HCT116 (cell line): Measurements from ENCODE around the gene DDX1. TPM values are rescaled to one million over a fixed set of nuclear protein-coding genes. Genes with fewer than 3 reads are reported as not detected.

ENCODE experiments used
- ATAC-seq: fragments of 200-7000 bp; cut with Tn5 transposase; 2 replicates; pipeline ENCODE4 v1.9.1; 2020; ENCODE audit warnings: mild to moderate bottlenecking, moderate library complexity
- BruUV-seq: library from RNA; stranded (reverse); fragments of 400-500 nt; replicated peaks from 2 replicates; lab custom pipeline; 2021; lab: Mats Ljungman, UMichigan
- CTCF ChIA-PET: fragments of 300-600 bp; sonication (Branson Sonifier 250); formaldehyde crosslinking; loops from one replicate; lab custom pipeline; 2021; ENCODE audit warnings: antibody characterized with exemption; lab: Charles Lee
- POLR2A ChIA-PET: fragments of 300-600, 350-600 bp; sonication (Branson Sonifier 250); formaldehyde crosslinking; loops from one replicate; lab custom pipeline; 2021; ENCODE audit warnings: antibody characterized with exemption; lab: Charles Lee
- RAD21 ChIA-PET, 2 experiments: fragments of 300-600 bp; sonication (Branson Sonifier 250); formaldehyde crosslinking; loops; one replicate each; lab custom pipeline; 2023; ENCODE audit warnings: low total read pairs in 2 of 2; ENCODE audit not compliant: uncharacterized antibody in 2 of 2, unreplicated experiment in 2 of 2, low non-redundant PET in 1 of 2; lab: Charles Lee
- DNase-seq: peaks from one replicate; pipeline ENCODE4 v3.0.0-alpha.2; 2010; ENCODE audit warnings: low read depth, low spot score
- H2AFZ ChIP-seq: fragments of 200-600 bp; shearing (Covaris generic), sonication (generic); 2 replicates; pipeline ENCODE4 v1.6.1; 2017; ENCODE audit warnings: low read depth, mixed run types, mixed read lengths, antibody characterized with exemption, low read length; ENCODE audit not compliant: poor library complexity, severe bottlenecking
- H3K27ac ChIP-seq: 2 replicates; pipeline ENCODE4 v1.5.1; 2012; ENCODE audit warnings: low read depth, low read length
- H3K27me3 ChIP-seq: fragments of 200-600 bp; sonication (generic); 2 replicates; pipeline ENCODE4 v1.6.1; 2016; ENCODE audit warnings: mixed run types, low read length, mixed read lengths; ENCODE audit not compliant: insufficient read depth
- H3K36me3 ChIP-seq, 2 experiments: fragments of 200-500 bp in 1 of 2; fragments of 200-600 bp in 1 of 2; sonication (Bioruptor generic) in 1 of 2; sonication (generic) in 1 of 2; 2 replicates each; pipeline versions ENCODE4 v1.5.1 to v1.6.1; 2014 to 2016; ENCODE audit warnings: low read length in 2 of 2, inconsistent platforms in 1 of 2, mixed read lengths in 1 of 2, mixed run types in 1 of 2; ENCODE audit not compliant: insufficient read depth in 2 of 2, control insufficient read depth in 1 of 2
- H3K4me1 ChIP-seq, 2 experiments: fragments of 200-600 bp in 1 of 2; sonication (generic) in 1 of 2; 2 replicates each; pipeline versions ENCODE4 v1.5.1 to v1.6.1; 2012 to 2017; ENCODE audit warnings: low read length in 2 of 2, inconsistent platforms in 1 of 2, mild to moderate bottlenecking in 1 of 2, mixed read lengths in 1 of 2, mixed run types in 1 of 2, moderate library complexity in 1 of 2; ENCODE audit not compliant: insufficient read depth in 2 of 2, control insufficient read depth in 1 of 2
- H3K4me2 ChIP-seq: fragments of 200-600 bp; sonication (generic); 2 replicates; pipeline ENCODE4 v1.6.1; 2017; ENCODE audit warnings: mixed run types, low read length, mixed read lengths
- H3K4me3 ChIP-seq, 2 experiments: fragments of 200-600 bp in 1 of 2; sonication (generic) in 1 of 2; replicated peaks in 1 of 2; 2 replicates each; pipeline ENCODE4 v1.5.1; 2011 to 2016; ENCODE audit warnings: low read length in 2 of 2, control low read depth in 1 of 2, low read depth in 1 of 2, mild to moderate bottlenecking in 1 of 2, mixed read lengths in 1 of 2, mixed run types in 1 of 2
- H3K79me2 ChIP-seq: fragments of 200-600 bp; sonication (generic); 2 replicates; pipeline ENCODE4 v1.6.1; 2017; ENCODE audit warnings: mild to moderate bottlenecking, mixed run types, low read length, moderate library complexity, mixed read lengths; ENCODE audit not compliant: insufficient read depth
- H3K9ac ChIP-seq: fragments of 200-600 bp; sonication (generic); 2 replicates; pipeline ENCODE4 v1.6.1; 2016; ENCODE audit warnings: low read length, mixed read lengths
- H3K9me2 ChIP-seq: fragments of 200-600 bp; sonication (generic), shearing (Covaris generic); 2 replicates; pipeline ENCODE4 v1.6.1; 2017; ENCODE audit warnings: mixed run types, mild to moderate bottlenecking, moderate library complexity; ENCODE audit not compliant: insufficient read depth
- H3K9me3 ChIP-seq, 2 experiments: fragments of 200-500 bp in 1 of 2; fragments of 200-600 bp in 1 of 2; sonication (Bioruptor generic) in 1 of 2; sonication (generic) in 1 of 2; 2 replicates each; pipeline ENCODE4 v1.6.1; 2014 to 2017; ENCODE audit warnings: low read length in 2 of 2, mixed read lengths in 2 of 2, inconsistent platforms in 1 of 2, low read depth in 1 of 2, mild to moderate bottlenecking in 1 of 2, mixed run types in 1 of 2, moderate library complexity in 1 of 2; ENCODE audit not compliant: control insufficient read depth in 1 of 2, insufficient read depth in 1 of 2
- H4K20me1 ChIP-seq: fragments of 200-600 bp; sonication (generic), shearing (Covaris generic); 2 replicates; pipeline ENCODE4 v1.6.1; 2017; ENCODE audit warnings: mixed run types, mild to moderate bottlenecking, moderate library complexity; ENCODE audit not compliant: insufficient read depth
- CBX3 ChIP-seq: IDR thresholded peaks from 2 replicates; pipeline ENCODE4 v1.6.1; 2012; ENCODE audit warnings: low read depth
- CEBPB ChIP-seq: IDR thresholded peaks from 2 replicates; pipeline ENCODE4 v1.6.1; 2012; ENCODE audit warnings: low read depth
- EGR1 ChIP-seq: IDR thresholded peaks from 2 replicates; pipeline ENCODE4 v1.6.1; 2012; ENCODE audit warnings: low read depth
- ELF1 ChIP-seq: IDR thresholded peaks from 2 replicates; pipeline ENCODE4 v1.6.1; 2012; ENCODE audit warnings: low read depth, borderline replicate concordance
- EZH2phosphoT487 ChIP-seq: fragments of 200-600 bp; IDR thresholded peaks from 2 replicates; pipeline ENCODE4 v1.6.1; 2018; ENCODE audit warnings: antibody characterized with exemption, borderline replicate concordance
- JUND ChIP-seq: IDR thresholded peaks from 2 replicates; pipeline ENCODE4 v1.6.1; 2012
- MAX ChIP-seq: IDR thresholded peaks from 2 replicates; pipeline ENCODE4 v1.6.1; 2012
- POLR2A ChIP-seq: IDR thresholded peaks from 2 replicates; pipeline ENCODE4 v1.7.0; 2011; ENCODE audit warnings: borderline replicate concordance; ENCODE audit not compliant: insufficient read depth, insufficient read length; ENCODE audit errors: extremely low read depth
- RAD21 ChIP-seq: IDR thresholded peaks from 2 replicates; pipeline ENCODE4 v1.6.1; 2012; ENCODE audit warnings: low read depth, mild to moderate bottlenecking
- SP1 ChIP-seq: IDR thresholded peaks from 2 replicates; pipeline ENCODE4 v1.6.1; 2012; ENCODE audit warnings: low read depth
- SRF ChIP-seq: IDR thresholded peaks from 2 replicates; pipeline ENCODE4 v1.6.1; 2012; ENCODE audit warnings: low read depth
- TCF7L2 ChIP-seq: IDR thresholded peaks from 2 replicates; pipeline ENCODE4 v1.7.0; 2011; ENCODE audit warnings: borderline replicate concordance, inconsistent platforms; ENCODE audit not compliant: insufficient read depth, insufficient read length; ENCODE audit errors: extremely low read depth
- YY1 ChIP-seq: IDR thresholded peaks from 2 replicates; pipeline ENCODE4 v1.6.1; 2011; ENCODE audit warnings: low read length, low read depth, moderate library complexity, mild to moderate bottlenecking; ENCODE audit not compliant: insufficient replicate concordance; ENCODE audit errors: extremely low read depth
- ZFX ChIP-seq: fragments of 450-650 bp; IDR thresholded peaks from 2 replicates; pipeline ENCODE4 v1.6.1; 2017
- intact Hi-C: fragments of 100-400 bp; cut with micrococcal nuclease; formaldehyde crosslinking; loops from 2 replicates; pipeline ENCODE4 v1.10.0; 2022
- total RNA-seq: library from RNA; stranded (reverse); gene quantifications from one replicate; pipeline ENCODE4 v1.2.1, GENCODE V29; 2021; ENCODE audit not compliant: unreplicated experiment
- TF ChIP-seq, protein P1 (sequence below): IDR thresholded peaks from 2 replicates; pipeline ENCODE4 v1.6.1; 2012
- TF ChIP-seq, protein P2 (sequence below): IDR thresholded peaks from 2 replicates; pipeline ENCODE4 v1.6.1; 2012; ENCODE audit warnings: low read depth

The DDX1 gene
- total RNA-seq, 1 experiment from 2014 or later = 117 TPM

- H3K4me1 ChIP-seq = no peaks in the 10 kb centered on the region
- H3K9me3 ChIP-seq = no peaks in the 10 kb centered on the region
- no peaks in the 10 kb centered on the region for H3K36me3 ChIP-seq
- DNase-seq (no peak), ATAC-seq (no peak)
- no peak overlapping the region for H3K9ac ChIP-seq
- no peaks in the 10 kb centered on the region for H4K20me1 ChIP-seq
- H3K4me3 ChIP-seq = no peak overlapping the region
- peaks cover 3% of the 10 kb centered on the region; the same call in 1 of the 2 replicates for H3K27me3 ChIP-seq
- ChIA-PET CTCF (no interaction called here), POLR2A (no interaction called here), RAD21 (no interaction called here)
- H3K4me2 ChIP-seq = no peak overlapping the region
- no TSS peak for BruUV-seq
- no peaks in the 10 kb centered on the region for H3K79me2 ChIP-seq
- TF ChIP-seq SRF = no peak
- TF ChIP-seq ELF1 = no peak
- no peak for TF ChIP-seq TCF7L2
- no peak for TF ChIP-seq CBX3
- TF ChIP-seq CEBPB = no peak
- no peaks in the 10 kb centered on the region for H3K9me2 ChIP-seq
- intact Hi-C loops = no loop called here
- no peak overlapping the region for H3K27ac ChIP-seq
- no peak overlapping the region for H2AFZ ChIP-seq
Measured at GRCh38 chr2:15662026-15662425, 70.4 kb downstream of the DDX1 start.

GRCh38 chr2:15662579-15662978, 70.9 kb downstream of the DDX1 start:
- Histone ChIP-seq H3K4me1 (no peaks in the 10 kb centered on the region), H3K79me2 (no peaks in the 10 kb centered on the region), H3K27ac (no peak overlapping the region), H3K4me2 (no peak overlapping the region), H3K36me3 (no peaks in the 10 kb centered on the region), H4K20me1 (no peaks in the 10 kb centered on the region), H3K9me2 (no peaks in the 10 kb centered on the region), H2AFZ (no peak overlapping the region), H3K27me3 (peaks cover 9% of the 10 kb centered on the region), H3K9me3 (no peaks in the 10 kb centered on the region), H3K4me3 (no peak overlapping the region), H3K9ac (no peak overlapping the region)
- CTCF ChIA-PET = no interaction called here
- RAD21 ChIA-PET = no interaction called here
- no TSS peak for BruUV-seq
- intact Hi-C loops = no loop called here
- POLR2A ChIA-PET = no interaction called here
- TF ChIP-seq CEBPB (no peak), EZH2phosphoT487 (no peak), SP1 (no peak), ELF1 (no peak), TCF7L2 (no peak), RAD21 (no peak), EGR1 (no peak), SRF (no peak), MAX (no peak), ZFX (no peak), POLR2A (no peak), JUND (no peak), YY1 (no peak), CBX3 (no peak)
- TF ChIP-seq, protein P1, sequence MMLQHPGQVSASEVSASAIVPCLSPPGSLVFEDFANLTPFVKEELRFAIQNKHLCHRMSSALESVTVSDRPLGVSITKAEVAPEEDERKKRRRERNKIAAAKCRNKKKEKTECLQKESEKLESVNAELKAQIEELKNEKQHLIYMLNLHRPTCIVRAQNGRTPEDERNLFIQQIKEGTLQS = no peak
- TF ChIP-seq, protein P2, sequence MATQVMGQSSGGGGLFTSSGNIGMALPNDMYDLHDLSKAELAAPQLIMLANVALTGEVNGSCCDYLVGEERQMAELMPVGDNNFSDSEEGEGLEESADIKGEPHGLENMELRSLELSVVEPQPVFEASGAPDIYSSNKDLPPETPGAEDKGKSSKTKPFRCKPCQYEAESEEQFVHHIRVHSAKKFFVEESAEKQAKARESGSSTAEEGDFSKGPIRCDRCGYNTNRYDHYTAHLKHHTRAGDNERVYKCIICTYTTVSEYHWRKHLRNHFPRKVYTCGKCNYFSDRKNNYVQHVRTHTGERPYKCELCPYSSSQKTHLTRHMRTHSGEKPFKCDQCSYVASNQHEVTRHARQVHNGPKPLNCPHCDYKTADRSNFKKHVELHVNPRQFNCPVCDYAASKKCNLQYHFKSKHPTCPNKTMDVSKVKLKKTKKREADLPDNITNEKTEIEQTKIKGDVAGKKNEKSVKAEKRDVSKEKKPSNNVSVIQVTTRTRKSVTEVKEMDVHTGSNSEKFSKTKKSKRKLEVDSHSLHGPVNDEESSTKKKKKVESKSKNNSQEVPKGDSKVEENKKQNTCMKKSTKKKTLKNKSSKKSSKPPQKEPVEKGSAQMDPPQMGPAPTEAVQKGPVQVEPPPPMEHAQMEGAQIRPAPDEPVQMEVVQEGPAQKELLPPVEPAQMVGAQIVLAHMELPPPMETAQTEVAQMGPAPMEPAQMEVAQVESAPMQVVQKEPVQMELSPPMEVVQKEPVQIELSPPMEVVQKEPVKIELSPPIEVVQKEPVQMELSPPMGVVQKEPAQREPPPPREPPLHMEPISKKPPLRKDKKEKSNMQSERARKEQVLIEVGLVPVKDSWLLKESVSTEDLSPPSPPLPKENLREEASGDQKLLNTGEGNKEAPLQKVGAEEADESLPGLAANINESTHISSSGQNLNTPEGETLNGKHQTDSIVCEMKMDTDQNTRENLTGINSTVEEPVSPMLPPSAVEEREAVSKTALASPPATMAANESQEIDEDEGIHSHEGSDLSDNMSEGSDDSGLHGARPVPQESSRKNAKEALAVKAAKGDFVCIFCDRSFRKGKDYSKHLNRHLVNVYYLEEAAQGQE = no peak
- no peak for DNase-seq
- no peak for ATAC-seq
